Stimulated activated CD8-positive, alpha-beta memory T cell treated with anti-CD3 and anti-CD28 coated beads, Interleukin-15, amount 100 ng/mL, for 24 hours (primary cell): ENCODE results near the gene BCL7A.
"Not testable (repeated sequence)": the region's sequence is repeated elsewhere in the genome, so short reads cannot be mapped to it uniquely, and the experiment has no call there.

Experiments
- DNase-seq: peaks from one replicate; pipeline ENCODE4 v3.0.0-alpha.2; 2020; ENCODE audit warnings: low read depth

BCL7A gene

DNA sequence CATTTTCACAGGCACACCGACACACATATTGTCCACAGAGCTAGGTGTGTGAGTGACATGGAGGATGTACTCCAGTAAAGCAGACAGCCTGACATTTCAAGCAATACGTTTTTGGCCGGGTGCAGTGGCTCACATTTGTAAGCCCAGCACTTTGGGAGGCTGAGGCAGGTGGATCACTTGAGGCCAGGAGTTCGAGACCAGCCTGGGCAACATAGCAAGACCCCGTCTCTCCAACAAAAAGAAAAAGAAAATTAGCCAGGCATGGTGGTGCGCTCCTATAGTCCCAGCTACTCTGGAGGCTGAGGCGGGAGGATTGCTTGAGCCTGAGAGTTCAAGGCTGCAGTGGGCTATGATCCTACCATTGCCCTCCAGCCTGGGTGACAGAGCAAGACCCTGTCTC, 34.7 kb downstream of the BCL7A start:
- not testable (repeated sequence) for DNase-seq

- no peak for DNase-seq
These were observed 35.5 kb downstream of the BCL7A start for GRCh38 chr12:122057007-122057735.

DNA sequence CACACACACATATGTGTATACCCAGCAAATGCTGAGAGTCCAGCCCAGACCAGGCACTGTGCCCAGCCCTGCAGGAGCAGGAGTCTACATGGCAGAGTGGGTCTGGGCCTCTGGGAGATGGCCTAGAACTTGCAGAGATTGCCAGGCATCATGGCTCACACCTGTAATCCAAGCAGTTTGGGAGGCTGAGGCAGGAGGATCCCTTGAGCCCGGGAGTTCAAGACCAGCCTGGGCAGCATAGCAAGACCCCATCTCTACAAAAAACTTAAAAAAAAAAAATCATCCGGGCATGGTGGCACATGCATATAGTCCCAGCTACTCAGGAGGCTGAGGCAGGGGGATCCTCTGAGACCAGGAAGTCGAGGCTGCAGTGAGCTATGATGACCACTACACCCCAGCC, 36.1 kb downstream of the BCL7A start:
- DNase-seq = no peak

DNA sequence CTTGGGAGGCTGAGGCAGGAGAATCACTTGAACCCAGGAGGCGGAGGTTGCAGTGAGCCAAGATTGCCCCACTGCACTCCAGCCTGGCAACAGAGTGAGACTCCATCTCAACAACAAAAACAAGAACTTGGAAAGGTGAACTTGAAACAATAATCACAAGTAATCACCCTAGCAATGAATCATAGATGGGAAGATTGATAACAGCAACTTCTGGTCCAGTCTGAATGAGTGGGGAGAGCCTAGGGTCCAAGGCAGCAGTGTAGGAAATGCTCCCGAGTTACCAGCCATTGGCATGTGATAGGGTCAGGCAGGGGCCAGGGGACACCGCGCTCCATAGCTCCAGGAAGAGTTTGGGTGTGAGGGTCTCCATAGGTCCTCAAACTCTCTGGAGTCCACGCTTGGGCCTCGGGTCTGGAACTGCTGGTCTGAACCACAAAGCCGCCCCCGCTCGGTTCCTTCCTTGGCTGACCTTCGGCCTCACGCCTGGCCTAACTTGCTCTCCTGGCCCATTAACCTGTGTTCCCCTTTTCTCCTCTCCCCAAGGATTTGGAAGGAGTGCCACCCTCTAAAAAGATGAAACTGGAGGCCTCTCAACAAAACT, 37.0 kb downstream of the BCL7A start:
- DNase-seq = no peak

GRCh38 chr12:122059203-122059960, 37.7 kb downstream of the BCL7A start:
- DNase-seq = no peak

DNA sequence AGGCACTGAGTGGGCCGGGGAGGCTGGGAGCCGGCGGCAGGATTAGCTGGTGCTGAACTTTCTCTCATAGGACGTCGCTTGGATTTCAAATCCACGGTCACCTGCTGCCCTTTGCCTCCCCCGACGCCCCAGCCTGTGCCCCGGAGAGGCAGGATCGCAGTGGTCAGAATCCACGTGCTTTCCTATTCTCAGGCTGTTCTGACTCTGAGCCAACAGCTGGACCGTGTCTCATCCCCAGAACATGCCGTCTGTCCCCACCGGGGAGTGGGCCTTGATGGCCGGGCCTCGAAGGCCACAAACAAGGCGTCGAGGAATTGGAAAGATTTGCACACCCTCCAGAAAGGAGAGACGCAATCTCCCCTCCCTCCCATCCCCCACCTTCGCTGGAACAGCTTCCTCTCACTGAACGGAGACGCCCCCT, 38.4 kb downstream of the BCL7A start:
- DNase-seq = no peak

DNA sequence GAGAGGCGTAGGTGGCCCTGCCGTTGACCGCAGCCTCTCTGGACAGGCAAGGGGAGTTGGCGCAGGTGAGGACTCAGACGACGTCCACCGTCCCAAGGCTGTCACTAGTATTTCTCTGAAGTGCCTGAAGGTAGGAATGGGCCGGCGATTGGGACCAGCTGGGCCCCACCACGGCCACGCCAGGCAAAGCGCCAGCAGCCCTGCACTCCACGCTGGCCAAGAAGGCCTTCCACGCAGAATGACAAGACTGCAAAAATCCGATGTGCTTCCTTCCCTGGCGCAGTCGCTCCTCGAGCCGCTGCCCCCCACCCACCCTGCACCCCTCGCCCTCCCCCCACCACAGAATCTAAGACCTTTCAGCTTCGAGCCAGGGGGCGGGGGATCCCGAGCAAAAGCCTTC, 39.6 kb downstream of the BCL7A start:
- no peak for DNase-seq

DNA sequence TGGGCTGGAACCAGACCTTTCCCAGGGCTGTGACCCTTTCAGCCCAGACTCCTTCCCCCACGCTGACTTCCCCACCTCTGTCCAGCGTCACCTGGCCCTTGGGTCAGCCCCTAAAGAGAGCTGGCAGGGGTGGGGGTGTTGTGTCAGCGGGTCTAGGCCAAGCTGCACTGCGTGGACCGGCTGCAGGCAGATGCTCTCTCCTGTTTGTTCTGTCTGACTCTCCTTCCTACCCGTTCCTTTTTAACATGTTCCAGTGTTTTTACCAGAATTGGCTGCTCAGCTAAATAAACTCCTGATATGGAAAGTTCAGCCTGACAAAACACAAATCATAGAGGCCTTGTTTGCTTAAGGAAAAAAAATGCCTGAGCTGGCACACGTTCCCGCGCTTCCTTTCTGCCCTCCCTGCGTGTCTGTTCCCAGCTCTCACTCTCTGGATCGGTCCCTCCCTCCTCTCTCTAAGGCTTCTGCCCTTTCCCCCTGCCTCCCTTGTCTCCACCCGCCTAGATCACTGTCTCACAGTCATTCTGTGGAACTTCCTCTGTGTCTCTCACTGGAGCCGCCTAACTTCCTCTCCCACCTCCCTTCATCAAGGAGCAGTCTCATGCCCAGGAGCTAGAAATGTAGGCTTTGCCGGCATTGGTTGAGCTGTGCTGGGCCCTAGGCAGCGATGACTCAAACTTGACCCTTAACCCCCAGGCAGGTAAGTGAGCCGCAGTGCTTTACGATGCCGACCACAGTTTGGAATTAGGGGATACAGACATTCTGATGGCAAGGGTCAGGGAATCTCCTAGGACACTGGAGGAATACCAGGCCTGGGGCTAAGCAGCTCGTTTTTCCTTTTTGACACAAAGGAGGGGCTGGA, 41.4 kb downstream of the BCL7A start:
- DNase-seq = no peak

GRCh38 chr12:122063694-122064024, 42.0 kb downstream of the BCL7A start:
- DNase-seq = no peak

GRCh38 chr12:122064025-122064777, 42.5 kb downstream of the BCL7A start:
- DNase-seq = no peak

DNA sequence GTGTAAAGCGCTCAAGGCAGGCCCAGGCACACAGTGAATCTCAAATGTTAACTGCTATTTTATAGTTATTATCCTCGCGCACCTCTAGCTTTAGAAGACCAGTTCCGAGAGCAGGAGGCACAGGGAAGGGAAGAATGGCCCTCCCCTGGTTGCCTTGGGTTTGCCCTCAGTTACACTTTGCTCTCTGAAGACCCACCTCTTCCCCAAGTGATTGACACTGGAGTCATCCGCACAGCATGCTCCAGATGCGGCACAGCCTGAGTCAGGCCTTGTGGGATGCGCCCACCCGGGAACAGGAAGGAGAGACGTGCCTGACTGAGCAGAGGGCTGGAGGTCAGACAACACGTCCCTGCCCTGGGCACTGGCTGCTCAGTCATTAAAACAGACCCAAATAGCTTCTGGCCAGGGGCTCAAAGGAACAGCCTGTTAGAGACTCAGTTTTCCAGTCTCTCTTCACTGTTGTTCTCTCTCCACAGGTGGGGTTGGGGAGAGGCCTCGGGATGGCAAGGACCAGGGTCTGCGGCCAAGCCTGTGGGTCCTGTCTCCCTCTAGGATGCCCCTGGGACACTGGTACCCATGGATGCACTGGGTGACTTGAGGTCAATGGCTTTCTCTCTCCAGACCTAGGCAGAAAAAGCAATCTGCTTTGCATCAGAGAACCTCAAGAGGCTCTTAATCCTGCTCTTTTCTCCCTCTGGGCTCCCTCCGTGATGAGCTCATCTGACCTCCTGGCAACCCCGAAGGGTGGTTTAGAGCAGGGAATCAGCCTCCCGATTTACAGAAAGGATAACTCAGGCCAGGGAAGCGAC, 43.3 kb downstream of the BCL7A start:
- DNase-seq = no peak

GRCh38 chr12:122067548-122067947, 45.9 kb downstream of the BCL7A start:
- no peak for DNase-seq

DNA sequence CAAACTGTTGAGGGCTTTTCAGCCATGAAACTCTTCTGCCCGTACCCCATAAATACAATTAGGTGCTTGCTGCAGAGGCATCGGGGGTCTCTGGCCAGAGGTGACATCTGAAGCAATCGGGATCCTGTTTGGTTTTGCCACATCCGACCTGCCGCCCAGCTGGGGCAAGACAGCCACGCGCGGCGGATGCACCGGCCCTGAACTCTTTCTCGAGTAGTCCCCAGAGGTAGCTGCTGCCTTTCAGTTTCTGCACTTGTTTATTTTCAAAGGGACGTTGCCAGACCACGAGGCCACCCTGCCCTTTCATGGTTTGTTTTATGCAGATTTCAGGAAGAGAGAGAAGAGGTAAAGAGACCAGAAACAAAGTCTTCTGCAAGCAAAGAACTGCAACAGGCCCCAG, 46.3 kb downstream of the BCL7A start:
- no peak for DNase-seq

GRCh38 chr12:122072031-122072970, 50.6 kb downstream of the BCL7A start:
- no peak for DNase-seq

GRCh38 chr12:122073815-122074214, 52.1 kb downstream of the BCL7A start:
- DNase-seq = no peak

DNA sequence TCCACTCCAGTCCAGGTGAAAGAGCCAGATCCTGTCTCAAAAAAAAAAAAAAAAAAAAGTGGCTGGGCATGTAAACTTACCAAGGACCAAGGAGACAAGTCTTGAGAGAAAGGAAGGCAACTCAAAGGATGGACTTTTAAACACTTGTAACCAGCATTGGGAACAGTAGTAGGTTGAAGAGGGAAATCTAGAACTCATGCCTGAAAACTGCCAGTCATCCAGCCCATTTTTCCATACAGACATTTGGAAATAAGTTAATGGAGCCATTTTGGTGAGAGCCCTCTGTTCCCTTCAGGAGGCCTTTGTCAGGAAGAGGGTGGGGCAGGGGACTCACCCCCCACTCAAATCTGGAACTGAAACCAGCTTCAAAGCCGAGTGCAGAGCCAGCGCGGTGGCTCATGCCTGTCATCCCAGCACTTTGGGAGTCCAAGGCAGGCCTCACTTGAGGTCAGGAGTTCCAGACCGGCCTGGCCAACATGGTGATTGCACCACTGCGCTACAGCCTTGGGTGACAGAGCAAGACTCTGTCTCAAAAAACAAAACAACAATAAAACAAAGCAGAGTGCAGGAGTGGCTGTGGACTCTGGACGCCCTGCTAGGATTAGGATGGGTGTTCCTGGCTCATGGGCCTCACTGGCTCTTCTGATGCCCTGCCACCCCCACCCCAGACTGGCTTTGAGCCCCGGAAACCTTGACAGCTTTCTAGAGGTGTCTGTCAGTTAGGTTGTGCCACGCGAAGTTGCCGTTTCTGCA, 55.2 kb downstream of the BCL7A start:
- no peak for DNase-seq

GRCh38 chr12:122078141-122079032, 56.7 kb downstream of the BCL7A start, which contains the start of gene MLXIP:
Gene MLXIP, plus strand, starts transcription at chr12:122078756. Its CDS starts 98 bp downstream, at chr12:122078854.
- peak; percentile 85 for DNase-seq
